Breast epithelium (tissue), 3 donors: ENCODE measurements around the gene ADGRG3.
A peak's percentile ranks its signal among the peaks of the same experiment; 100 is the strongest.

Experiments
- POLR2A ChIP-seq: fragments of 450-650 bp; IDR thresholded peaks from one replicate; pipeline ENCODE4 v1.6.1; 2016; ENCODE audit warnings: antibody characterized with exemption, mild to moderate bottlenecking, moderate library complexity
- POLR2AphosphoS5 ChIP-seq, 3 donors: sonication (generic); formaldehyde crosslinking; IDR thresholded peaks; one replicate each; pipeline ENCODE4 v1.6.1; 2017; ENCODE audit warnings: antibody characterized with exemption in 3 of 3
- TF ChIP-seq, protein P1 (sequence below), 3 donors: fragments of 450-650 bp; IDR thresholded peaks; one replicate each; pipeline ENCODE4 v1.5.1; 2016 to 2017; ENCODE audit warnings: antibody characterized with exemption in 3 of 3, mild to moderate bottlenecking in 3 of 3, moderate library complexity in 3 of 3

GRCh38 chr16:57620335-57621231, 47.5 kb upstream of the ADGRG3 start:
- TF ChIP-seq POLR2A: no peak
- TF ChIP-seq, protein P1, sequence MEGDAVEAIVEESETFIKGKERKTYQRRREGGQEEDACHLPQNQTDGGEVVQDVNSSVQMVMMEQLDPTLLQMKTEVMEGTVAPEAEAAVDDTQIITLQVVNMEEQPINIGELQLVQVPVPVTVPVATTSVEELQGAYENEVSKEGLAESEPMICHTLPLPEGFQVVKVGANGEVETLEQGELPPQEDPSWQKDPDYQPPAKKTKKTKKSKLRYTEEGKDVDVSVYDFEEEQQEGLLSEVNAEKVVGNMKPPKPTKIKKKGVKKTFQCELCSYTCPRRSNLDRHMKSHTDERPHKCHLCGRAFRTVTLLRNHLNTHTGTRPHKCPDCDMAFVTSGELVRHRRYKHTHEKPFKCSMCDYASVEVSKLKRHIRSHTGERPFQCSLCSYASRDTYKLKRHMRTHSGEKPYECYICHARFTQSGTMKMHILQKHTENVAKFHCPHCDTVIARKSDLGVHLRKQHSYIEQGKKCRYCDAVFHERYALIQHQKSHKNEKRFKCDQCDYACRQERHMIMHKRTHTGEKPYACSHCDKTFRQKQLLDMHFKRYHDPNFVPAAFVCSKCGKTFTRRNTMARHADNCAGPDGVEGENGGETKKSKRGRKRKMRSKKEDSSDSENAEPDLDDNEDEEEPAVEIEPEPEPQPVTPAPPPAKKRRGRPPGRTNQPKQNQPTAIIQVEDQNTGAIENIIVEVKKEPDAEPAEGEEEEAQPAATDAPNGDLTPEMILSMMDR (IDR thresholded peaks at IDR 0.05): no peak
- TF ChIP-seq POLR2AphosphoS5 (IDR thresholded peaks at IDR 0.05): peak in 2 of 3 donors; percentile 9 to 10
